Measurements from ENCODE around the gene MINDY3.

The MINDY3 gene

DNA sequence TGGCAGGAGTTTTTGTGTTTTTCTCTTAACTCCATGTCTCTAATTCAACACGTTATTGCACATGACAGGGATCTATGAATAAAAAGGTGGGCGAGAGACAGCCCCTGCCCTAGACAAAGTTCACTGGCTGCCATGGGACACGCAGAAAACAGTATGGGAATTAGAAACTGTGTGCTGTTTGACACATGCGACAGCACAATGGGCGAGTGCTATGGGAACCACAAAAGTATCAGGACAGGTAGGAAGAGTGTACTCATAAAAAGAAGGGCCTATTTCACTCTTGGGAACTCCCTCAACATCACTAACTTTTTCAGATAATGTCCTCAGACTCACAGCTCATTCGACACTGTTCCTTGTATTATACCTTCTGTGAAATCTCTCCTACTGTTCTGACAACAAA, 45.7 kb downstream of the MINDY3 start:
- no peaks in the 10 kb centered on the region for H3K27me3 ChIP-seq (replicated peaks)
- H3K27ac ChIP-seq, result no peak overlapping the region
- H3K4me3 ChIP-seq (ENCODE audit: low read depth, low read length), result no peak overlapping the region
- no peaks in the 10 kb centered on the region for H3K36me3 ChIP-seq (replicated peaks)
- TF ChIP-seq, protein P1, sequence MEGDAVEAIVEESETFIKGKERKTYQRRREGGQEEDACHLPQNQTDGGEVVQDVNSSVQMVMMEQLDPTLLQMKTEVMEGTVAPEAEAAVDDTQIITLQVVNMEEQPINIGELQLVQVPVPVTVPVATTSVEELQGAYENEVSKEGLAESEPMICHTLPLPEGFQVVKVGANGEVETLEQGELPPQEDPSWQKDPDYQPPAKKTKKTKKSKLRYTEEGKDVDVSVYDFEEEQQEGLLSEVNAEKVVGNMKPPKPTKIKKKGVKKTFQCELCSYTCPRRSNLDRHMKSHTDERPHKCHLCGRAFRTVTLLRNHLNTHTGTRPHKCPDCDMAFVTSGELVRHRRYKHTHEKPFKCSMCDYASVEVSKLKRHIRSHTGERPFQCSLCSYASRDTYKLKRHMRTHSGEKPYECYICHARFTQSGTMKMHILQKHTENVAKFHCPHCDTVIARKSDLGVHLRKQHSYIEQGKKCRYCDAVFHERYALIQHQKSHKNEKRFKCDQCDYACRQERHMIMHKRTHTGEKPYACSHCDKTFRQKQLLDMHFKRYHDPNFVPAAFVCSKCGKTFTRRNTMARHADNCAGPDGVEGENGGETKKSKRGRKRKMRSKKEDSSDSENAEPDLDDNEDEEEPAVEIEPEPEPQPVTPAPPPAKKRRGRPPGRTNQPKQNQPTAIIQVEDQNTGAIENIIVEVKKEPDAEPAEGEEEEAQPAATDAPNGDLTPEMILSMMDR (IDR thresholded peaks at IDR 0.05; ENCODE audit: low read depth, low read length, missing control alignments), result no peak
- in situ Hi-C loops (cut with HindIII; ENCODE audit: low pct_ligation_motif_present, low sequenced_read_pairs), result no loop called here
- no peak for DNase-seq

DNA sequence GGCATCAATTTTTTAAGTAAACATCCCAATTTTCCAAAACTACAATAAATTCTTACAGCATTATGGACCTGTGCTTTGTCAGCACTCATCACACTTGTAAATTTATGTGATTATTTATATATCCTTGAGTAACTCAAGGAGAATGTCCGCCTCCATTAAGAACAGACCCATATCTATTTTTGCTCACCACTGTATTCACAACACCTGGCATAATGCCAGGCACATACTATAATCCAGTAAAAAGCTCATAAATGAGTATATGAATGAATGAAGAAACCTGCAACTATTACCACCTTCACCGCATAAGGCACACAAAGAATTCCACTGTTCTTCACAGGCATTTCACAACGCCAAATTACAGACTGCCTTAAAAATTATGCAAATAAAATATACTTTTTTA, 46.9 kb downstream of the MINDY3 start:
- Histone ChIP-seq H3K4me3 (ENCODE audit: low read depth, low read length) (no peak overlapping the region), H3K27ac (no peak overlapping the region), H3K27me3 (replicated peaks) (no peaks in the 10 kb centered on the region), H3K36me3 (replicated peaks) (no peaks in the 10 kb centered on the region)
- TF ChIP-seq, protein P1 (IDR thresholded peaks at IDR 0.05; ENCODE audit: low read depth, low read length, missing control alignments), result no peak
- in situ Hi-C loops (cut with HindIII; ENCODE audit: low pct_ligation_motif_present, low sequenced_read_pairs), result no loop called here
- peak; percentile 40 for DNase-seq

DNA sequence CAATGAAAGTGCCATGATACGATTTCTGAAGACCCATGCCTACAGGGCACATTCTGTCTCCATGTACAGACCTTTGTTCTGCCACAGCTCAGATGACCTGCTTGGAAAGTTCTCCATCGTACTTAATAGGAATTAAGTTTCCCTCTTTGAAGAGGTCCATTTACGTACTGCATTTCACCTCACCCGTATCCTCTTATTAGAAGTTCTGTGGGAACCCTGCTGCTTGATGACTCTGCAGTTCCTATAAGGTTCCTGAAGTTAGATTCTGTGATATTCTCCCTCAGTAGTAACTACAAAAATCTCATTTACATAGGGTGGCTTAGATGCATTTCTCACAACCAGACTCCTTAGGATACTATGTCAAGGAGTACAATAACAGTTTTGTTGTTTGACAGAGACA, 50.9 kb downstream of the MINDY3 start:
- DNase-seq, result no peak

DNA sequence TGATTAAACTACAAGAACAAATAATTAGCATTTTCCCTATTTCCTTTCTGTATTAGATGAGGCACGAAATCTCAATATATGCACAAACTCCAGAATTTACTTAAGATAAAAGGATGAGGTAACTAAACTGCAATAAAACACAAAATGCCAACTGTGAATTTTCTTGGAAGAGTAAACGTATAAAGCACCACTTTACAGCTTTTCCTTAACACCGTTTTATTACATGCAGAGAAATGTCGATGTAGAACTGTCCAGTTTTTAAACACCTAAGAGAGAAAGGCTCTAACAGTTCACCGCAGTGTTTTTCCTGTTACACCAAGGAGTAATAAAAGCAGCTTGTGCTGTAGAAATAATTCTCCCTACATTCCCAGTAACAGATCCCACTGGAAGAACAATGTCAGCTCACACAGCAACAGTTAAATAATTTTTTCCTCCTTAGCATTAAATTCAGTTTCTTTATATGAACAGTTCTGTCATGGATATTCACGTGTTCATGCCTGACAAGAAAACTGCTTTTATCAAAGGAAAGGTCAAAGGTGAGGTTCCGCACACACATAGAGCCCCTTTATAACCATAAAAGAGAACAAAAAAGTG, 52.0 kb downstream of the MINDY3 start:
- DNase-seq, result no peak
- Histone ChIP-seq H3K27ac (no peak overlapping the region), H3K36me3 (replicated peaks) (no peaks in the 10 kb centered on the region), H3K4me3 (ENCODE audit: low read depth, low read length) (no peak overlapping the region), H3K27me3 (replicated peaks) (no peaks in the 10 kb centered on the region)
- TF ChIP-seq, protein P1 (IDR thresholded peaks at IDR 0.05; ENCODE audit: low read depth, low read length, missing control alignments), result no peak
- in situ Hi-C loops (cut with HindIII; ENCODE audit: low pct_ligation_motif_present, low sequenced_read_pairs), result no loop called here

More for the DNA sequence above, 50.9 kb downstream of the MINDY3 start:
- no peak overlapping the region for H3K27ac ChIP-seq
- TF ChIP-seq, protein P1 (IDR thresholded peaks at IDR 0.05; ENCODE audit: low read depth, low read length, missing control alignments), result no peak
- H3K36me3 ChIP-seq (replicated peaks), result no peaks in the 10 kb centered on the region
- in situ Hi-C loops (cut with HindIII; ENCODE audit: low pct_ligation_motif_present, low sequenced_read_pairs), result no loop called here
- H3K4me3 ChIP-seq (ENCODE audit: low read depth, low read length), result no peak overlapping the region
- H3K27me3 ChIP-seq (replicated peaks), result no peaks in the 10 kb centered on the region

DNA sequence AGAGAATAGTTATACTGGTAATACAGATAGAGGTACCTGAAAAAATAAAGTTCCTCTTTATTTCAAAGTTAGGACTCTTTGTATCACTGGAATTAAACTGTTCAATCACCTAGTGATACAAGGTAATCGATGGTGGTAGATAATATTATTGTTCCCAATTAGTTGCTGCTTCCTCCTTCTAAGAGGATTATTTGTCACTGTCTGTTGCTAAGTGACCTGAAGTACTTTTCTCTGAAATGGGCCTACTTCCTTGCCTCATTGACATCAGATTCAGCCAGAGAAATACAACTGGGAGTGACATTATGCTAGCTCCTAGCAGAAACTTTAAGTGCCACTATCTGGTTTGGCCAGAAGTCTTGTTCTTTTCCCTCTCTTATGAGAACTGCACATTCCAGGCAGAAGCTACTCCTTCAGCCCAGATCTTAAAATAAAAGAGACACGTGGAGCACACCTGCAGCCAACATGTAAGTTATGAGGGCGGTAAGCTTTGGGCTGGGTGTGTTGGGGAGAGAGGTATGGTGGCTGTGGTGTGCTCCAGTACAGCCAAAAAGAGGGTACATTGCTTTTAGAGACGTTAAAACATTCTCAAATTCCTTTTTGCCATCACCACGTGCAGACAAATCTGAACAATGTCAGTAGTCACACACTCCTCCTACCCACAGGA, 54.8 kb downstream of the MINDY3 start:
- TF ChIP-seq, protein P1 (IDR thresholded peaks at IDR 0.05; ENCODE audit: low read depth, low read length, missing control alignments), result no peak
- Histone ChIP-seq H3K36me3 (replicated peaks) (peaks cover under 1% of the 10 kb centered on the region), H3K27ac (no peak overlapping the region), H3K4me3 (ENCODE audit: low read depth, low read length) (no peak overlapping the region), H3K27me3 (replicated peaks) (no peaks in the 10 kb centered on the region)
- DNase-seq, result no peak
- in situ Hi-C loops (cut with HindIII; ENCODE audit: low pct_ligation_motif_present, low sequenced_read_pairs), result no loop called here

All from brain microvascular endothelial cell (primary cell).